Hepatocyte (in vitro differentiated cells): ENCODE data around the gene M6PR. TPM values are rescaled to one million over a fixed set of nuclear protein-coding genes. Genes with fewer than 3 reads are reported as not detected.
"Not testable (repeated sequence)": the region's sequence is repeated elsewhere in the genome, so short reads cannot be mapped to it uniquely, and the experiment has no call there.

ENCODE experiments used
- DNase-seq: peaks from one replicate; pipeline ENCODE4 v3.0.0-alpha.2; 2016; ENCODE audit warnings: low spot score
- H2AFZ ChIP-seq: fragments of 200-600 bp; sonication (generic); 2 replicates; pipeline ENCODE4 v1.6.0; 2016; ENCODE audit warnings: antibody characterized with exemption, mild to moderate bottlenecking
- H3K27ac ChIP-seq: fragments of 200-600 bp; sonication (generic); 2 replicates; pipeline ENCODE4 v1.5.1; 2016; ENCODE audit warnings: mild to moderate bottlenecking
- H3K27me3 ChIP-seq: fragments of 200-600 bp; sonication (generic); 2 replicates; pipeline ENCODE4 v1.6.1; 2016
- H3K36me3 ChIP-seq: fragments of 200-600 bp; sonication (generic); replicated peaks from 2 replicates; pipeline ENCODE4 v1.5.1; 2016; ENCODE audit warnings: low read depth; ENCODE audit not compliant: insufficient read depth
- H3K4me1 ChIP-seq: fragments of 200-600 bp; sonication (generic); 2 replicates; pipeline ENCODE4 v1.5.1; 2016; ENCODE audit warnings: mild to moderate bottlenecking, moderate library complexity; ENCODE audit not compliant: insufficient read depth
- H3K4me2 ChIP-seq: fragments of 200-600 bp; sonication (generic); 2 replicates; pipeline ENCODE4 v1.6.0; 2016
- H3K4me3 ChIP-seq: fragments of 200-600 bp; sonication (generic); 2 replicates; pipeline ENCODE4 v1.5.1; 2016; ENCODE audit warnings: mild to moderate bottlenecking
- H3K79me2 ChIP-seq: fragments of 200-600 bp; sonication (generic); 2 replicates; pipeline ENCODE4 v1.6.0; 2017; ENCODE audit warnings: mild to moderate bottlenecking
- H3K9me2 ChIP-seq: fragments of 200-600 bp; sonication (generic); replicated peaks from 2 replicates; pipeline ENCODE4 v1.6.0; 2017; ENCODE audit warnings: mild to moderate bottlenecking; ENCODE audit not compliant: insufficient read depth
- H3K9me3 ChIP-seq: fragments of 200-600 bp; sonication (generic); 2 replicates; pipeline ENCODE4 v1.5.1; 2016; ENCODE audit warnings: low read depth, mild to moderate bottlenecking
- H4K20me1 ChIP-seq: fragments of 200-600 bp; sonication (generic); 2 replicates; pipeline ENCODE4 v1.6.0; 2016; ENCODE audit warnings: mild to moderate bottlenecking; ENCODE audit not compliant: insufficient read depth, poor library complexity, severe bottlenecking
- CTCF ChIP-seq: fragments of 200-600 bp; sonication (generic); IDR thresholded peaks from 2 replicates; pipeline ENCODE4 v1.5.1; 2016; ENCODE audit warnings: antibody characterized with exemption, mild to moderate bottlenecking; ENCODE audit not compliant: poor library complexity
- EZH2 ChIP-seq: fragments of 200-600 bp; sonication (generic); IDR thresholded peaks from 2 replicates; pipeline ENCODE4 v1.6.1; 2016; ENCODE audit warnings: antibody characterized with exemption, mild to moderate bottlenecking, borderline replicate concordance
- EZH2phosphoT487 ChIP-seq: fragments of 200-600 bp; sonication (generic); IDR thresholded peaks from one replicate; pipeline ENCODE4 v1.6.1; 2018; ENCODE audit warnings: antibody characterized with exemption, mild to moderate bottlenecking, low read depth, moderate library complexity; ENCODE audit not compliant: unreplicated experiment, severe bottlenecking
- WGBS: methylation state at CpG from one replicate; pipeline ENCODE4 v1.1.6; 2016; ENCODE audit warnings: low lambda C conversion rate; ENCODE audit errors: missing lambda C conversion rate; 5-methylcytosine and 5-hydroxymethylcytosine counted together
- polyA plus RNA-seq: library from polyadenylated mRNA; unstranded; fragments of >200 nt; fragmentation: Nextera tagmentation; extraction: Ambion mirVana; gene quantifications from 2 replicates; pipeline ENCODE4 v1.2.1, GENCODE V29; 2016
- total RNA-seq: library from RNA; depleted of rRNA; stranded (reverse); fragments of >200 nt; gene quantifications from 2 replicates; pipeline ENCODE4 v1.2.3, GENCODE V29; 2014

M6PR gene
- total and polyA plus RNA-seq, 2 experiments from 2014 or later, result 137 to 150 TPM

GRCh38 chr12:8914716-8915526 lies 34.5 kb downstream of the M6PR start:
- no peaks in the 10 kb centered on the region for H3K27me3 ChIP-seq
- WGBS, result 2% methylated on average over 22 of the region's 35 CpGs
- H3K9me3 ChIP-seq, result no peaks in the 10 kb centered on the region
- peaks cover 33% of the 10 kb centered on the region for H3K4me1 ChIP-seq
- H3K4me3 ChIP-seq, result peak overlapping the region; percentile 79
- peak overlapping the region; percentile 71 for H2AFZ ChIP-seq
- TF ChIP-seq EZH2 (no peak), CTCF (no peak), EZH2phosphoT487 (no peak)
- no peaks in the 10 kb centered on the region for H3K36me3 ChIP-seq
- peak overlapping the region; percentile 90 for H3K27ac ChIP-seq
- peaks cover 30% of the 10 kb centered on the region for H3K79me2 ChIP-seq
- H3K9me2 ChIP-seq, result no peaks in the 10 kb centered on the region
- no peaks in the 10 kb centered on the region for H4K20me1 ChIP-seq
- DNase-seq, result peak; percentile 76
- peak overlapping the region; percentile 88 for H3K4me2 ChIP-seq

GRCh38 chr12:8914033-8914715 lies 35.3 kb downstream of the M6PR start, which contains the start of gene PHC1:
Gene PHC1, plus strand, starts transcription at chr12:8914509. Its CDS starts 3,169 bp downstream, at chr12:8917678.
- H3K9me3 ChIP-seq, H3K27me3 ChIP-seq, H3K9me2 ChIP-seq, H3K36me3 ChIP-seq, H4K20me1 ChIP-seq: not testable (repeated sequence)
- Histone ChIP-seq H3K4me1 (peaks cover 33% of the 10 kb centered on the region), H3K4me3 (peak within 1 kb of the TSS; percentile 79), H3K4me2 (peak within 1 kb of the TSS; percentile 88), H2AFZ (peak within 1 kb of the TSS; percentile 71), H3K79me2 (peaks cover 30% of the 10 kb centered on the region), H3K27ac (peak within 1 kb of the TSS; percentile 90)
- DNase-seq, result peak; percentile 92
- peak; percentile 51 for TF ChIP-seq CTCF
- WGBS, result 2% methylated on average over 10 of the region's 57 CpGs

- peaks cover 30% of the 10 kb centered on the region for H3K79me2 ChIP-seq
- H3K9me2 ChIP-seq, result no peaks in the 10 kb centered on the region
- H3K36me3 ChIP-seq, result no peaks in the 10 kb centered on the region
- peak overlapping the region; percentile 51 for H2AFZ ChIP-seq
- TF ChIP-seq EZH2phosphoT487, result no peak
- no peak for TF ChIP-seq CTCF
- TF ChIP-seq EZH2, result no peak
- H3K4me2 ChIP-seq, result peak overlapping the region; percentile 76
- peaks cover 33% of the 10 kb centered on the region for H3K4me1 ChIP-seq
- H3K4me3 ChIP-seq, result peak overlapping the region; percentile 33
- peak; percentile 5 for DNase-seq
- no peaks in the 10 kb centered on the region for H3K27me3 ChIP-seq
- H3K9me3 ChIP-seq, result no peaks in the 10 kb centered on the region
- peak overlapping the region; percentile 90 for H3K27ac ChIP-seq
- no peaks in the 10 kb centered on the region for H4K20me1 ChIP-seq
- 6% methylated on average over 6 of the region's 6 CpGs for WGBS
These were observed 35.8 kb downstream of the M6PR start for GRCh38 chr12:8913702-8914032.
